HepG2 (cell line): ENCODE measurements around the gene MAPK7. TPM values are rescaled to one million over a fixed set of nuclear protein-coding genes. Genes with fewer than 3 reads are reported as not detected.

Experiments used
- ESRRA ChIP-seq: sonication (generic); formaldehyde crosslinking; IDR thresholded peaks from 2 replicates; pipeline ENCODE4 v1.5.1; 2020; ENCODE audit warnings: mild to moderate bottlenecking, low read depth, missing genetic modification reagents
- FOXO1 ChIP-seq: sonication (generic); formaldehyde crosslinking; IDR thresholded peaks from 2 replicates; pipeline ENCODE4 v1.4.0; 2020; ENCODE audit warnings: missing genetic modification reagents
- HOXA9 ChIP-seq: sonication (generic); formaldehyde crosslinking; IDR thresholded peaks from 2 replicates; pipeline ENCODE4 v1.8.1; 2022; ENCODE audit warnings: missing genetic modification reagents, mild to moderate bottlenecking, moderate library complexity, borderline replicate concordance
- KMT2A ChIP-seq: sonication (generic); formaldehyde crosslinking; IDR thresholded peaks from 2 replicates; pipeline ENCODE4 v1.4.0; 2020; ENCODE audit warnings: missing genetic modification reagents
- NFE2 ChIP-seq: sonication (generic); formaldehyde crosslinking; IDR thresholded peaks from 2 replicates; pipeline ENCODE4 v1.4.0; 2020; ENCODE audit warnings: missing genetic modification reagents
- NFKB2 ChIP-seq: sonication (generic); formaldehyde crosslinking; IDR thresholded peaks from 2 replicates; pipeline ENCODE4 v1.4.0; 2020; ENCODE audit warnings: missing genetic modification reagents, borderline replicate concordance
- NFYB ChIP-seq: sonication (generic); formaldehyde crosslinking; IDR thresholded peaks from 2 replicates; pipeline ENCODE4 v1.4.0; 2020; ENCODE audit warnings: missing genetic modification reagents
- NRL ChIP-seq: sonication (generic); formaldehyde crosslinking; IDR thresholded peaks from 2 replicates; pipeline ENCODE4 v1.5.0; 2020; ENCODE audit warnings: missing genetic modification reagents, mild to moderate bottlenecking, moderate library complexity, borderline replicate concordance
- PHF21A ChIP-seq: sonication (generic); formaldehyde crosslinking; IDR thresholded peaks from 2 replicates; pipeline ENCODE4 v1.5.0; 2020; ENCODE audit warnings: mild to moderate bottlenecking, missing genetic modification reagents
- SETDB1 ChIP-seq: sonication (generic); formaldehyde crosslinking; IDR thresholded peaks from 2 replicates; pipeline ENCODE4 v1.5.1; 2020; ENCODE audit warnings: missing genetic modification reagents, mild to moderate bottlenecking, borderline replicate concordance
- ZBTB7A ChIP-seq: sonication (generic); formaldehyde crosslinking; IDR thresholded peaks from 2 replicates; pipeline ENCODE4 v1.8.0; 2022; ENCODE audit warnings: mild to moderate bottlenecking, missing genetic modification reagents
- ZFX ChIP-seq: sonication (generic); formaldehyde crosslinking; IDR thresholded peaks from 2 replicates; pipeline ENCODE4 v1.4.0; 2020; ENCODE audit warnings: mild to moderate bottlenecking, low read depth, missing genetic modification reagents, moderate library complexity
- ZNF12 ChIP-seq: sonication (generic); formaldehyde crosslinking; IDR thresholded peaks from 2 replicates; pipeline ENCODE4 v1.5.0; 2020; ENCODE audit warnings: missing genetic modification reagents
- ZNF768 ChIP-seq: sonication (generic); formaldehyde crosslinking; IDR thresholded peaks from 2 replicates; pipeline ENCODE4 v1.4.0; 2020; ENCODE audit warnings: missing genetic modification reagents
- ZNF841 ChIP-seq: sonication (generic); formaldehyde crosslinking; IDR thresholded peaks from 2 replicates; pipeline ENCODE4 v1.8.1; 2023; ENCODE audit warnings: missing genetic modification reagents, borderline replicate concordance
- polyA plus RNA-seq, 8 experiments: library from polyadenylated mRNA; depleted of rRNA in 3 of 8; stranded (reverse) in 7 of 8; unstranded in 1 of 8; fragments of >200 nt; fragmentation: Illumina TruSeq in 4 of 8; extraction: Trizol in 4 of 8; gene quantifications; 2 replicates each; pipeline versions ENCODE4 v1.2.1 to v1.2.3, GENCODE V29; 2011 to 2016; ENCODE audit warnings: low read depth in 4 of 8, missing spikeins in 1 of 8, mixed read lengths in 1 of 8; ENCODE audit not compliant: insufficient read depth in 1 of 8
- total RNA-seq, 5 experiments: library from RNA; depleted of rRNA; stranded (reverse); fragments of >200 nt; fragmentation: Illumina TruSeq; extraction: Trizol; gene quantifications; 2 replicates each; pipeline ENCODE4 v1.2.3, GENCODE V29; 2016; ENCODE audit warnings: low read depth in 1 of 5
- TF ChIP-seq, protein P1 (sequence below): sonication (generic); formaldehyde crosslinking; IDR thresholded peaks from 2 replicates; pipeline ENCODE4 v1.5.1; 2020; ENCODE audit warnings: missing genetic modification reagents, mild to moderate bottlenecking, borderline replicate concordance
- TF ChIP-seq, protein P2 (sequence below): sonication (generic); formaldehyde crosslinking; IDR thresholded peaks from 2 replicates; pipeline ENCODE4 v1.5.1; 2020; ENCODE audit warnings: missing genetic modification reagents, mild to moderate bottlenecking, borderline replicate concordance

The MAPK7 gene
- total and polyA plus RNA-seq, 2 of the 13 experiments (the other 11 are each of a cell fraction or from before 2014, with no cell fraction given), result 2.9 to 5.9 TPM

DNA sequence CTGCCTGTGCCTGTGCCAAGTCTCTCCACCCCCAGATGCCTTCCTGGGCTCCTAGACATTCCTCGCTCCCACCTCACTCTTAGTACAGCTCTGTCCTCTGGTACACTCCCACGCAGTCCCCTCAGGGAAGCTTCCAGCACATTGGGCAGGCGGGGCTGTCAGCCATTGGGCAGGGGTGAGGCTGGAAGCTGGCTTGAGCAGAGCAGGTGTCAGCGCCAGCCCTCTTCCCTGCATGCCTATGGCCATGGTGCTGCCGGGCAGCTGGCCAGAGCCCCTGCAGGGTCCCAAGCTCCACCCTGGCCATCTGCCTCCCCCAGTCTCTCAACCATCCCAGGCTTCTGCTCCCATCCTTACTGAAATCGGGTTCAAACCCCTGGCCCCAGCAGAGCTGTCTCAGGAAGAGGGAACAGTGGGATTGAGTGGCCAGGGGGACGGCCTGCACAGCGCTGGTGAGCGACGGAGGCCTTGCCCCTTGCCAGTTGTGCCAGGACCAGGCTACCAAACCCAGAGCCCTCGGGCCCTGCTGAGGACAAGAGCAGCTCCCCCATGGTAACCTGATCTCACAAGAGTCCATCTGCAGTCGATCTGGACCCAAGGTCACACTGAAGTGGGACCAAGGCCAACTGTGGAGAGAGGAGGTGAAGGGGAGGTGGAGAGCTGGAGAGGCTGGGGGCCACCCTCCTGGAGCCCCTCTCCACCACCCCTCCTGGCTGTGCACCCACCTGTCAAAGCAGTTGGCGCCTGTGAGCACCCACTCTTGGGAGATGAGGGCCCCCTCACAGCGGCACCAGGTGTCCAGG, 13.4 kb upstream of the MAPK7 start (continued):
- TF ChIP-seq ZBTB7A (CRISPR knock-in tag) (0 out of 2 replicates have a peak, but pooled peaks have one; percentile 39), SETDB1 (no peak), NFE2 (CRISPR knock-in tag) (no peak), PHF21A (0 out of 2 replicates have a peak, but pooled peaks have one; percentile 47), NFKB2 (CRISPR knock-in tag) (peak; percentile 49; the same call in 1 of the 2 replicates), KMT2A (no peak), NFYB (CRISPR knock-in tag) (no peak), HOXA9 (CRISPR knock-in tag) (no peak), ZFX (peak; percentile 51; the same call in 1 of the 2 replicates), ZNF12 (CRISPR knock-in tag) (no peak), ZNF768 (CRISPR knock-in tag) (no peak), NRL (CRISPR knock-in tag) (peak; percentile 71; the same call in 1 of the 2 replicates), ESRRA (CRISPR knock-in tag) (peak; percentile 57; the same call in 1 of the 2 replicates), ZNF841 (no peak), FOXO1 (CRISPR knock-in tag) (no peak)
- TF ChIP-seq, protein P1, sequence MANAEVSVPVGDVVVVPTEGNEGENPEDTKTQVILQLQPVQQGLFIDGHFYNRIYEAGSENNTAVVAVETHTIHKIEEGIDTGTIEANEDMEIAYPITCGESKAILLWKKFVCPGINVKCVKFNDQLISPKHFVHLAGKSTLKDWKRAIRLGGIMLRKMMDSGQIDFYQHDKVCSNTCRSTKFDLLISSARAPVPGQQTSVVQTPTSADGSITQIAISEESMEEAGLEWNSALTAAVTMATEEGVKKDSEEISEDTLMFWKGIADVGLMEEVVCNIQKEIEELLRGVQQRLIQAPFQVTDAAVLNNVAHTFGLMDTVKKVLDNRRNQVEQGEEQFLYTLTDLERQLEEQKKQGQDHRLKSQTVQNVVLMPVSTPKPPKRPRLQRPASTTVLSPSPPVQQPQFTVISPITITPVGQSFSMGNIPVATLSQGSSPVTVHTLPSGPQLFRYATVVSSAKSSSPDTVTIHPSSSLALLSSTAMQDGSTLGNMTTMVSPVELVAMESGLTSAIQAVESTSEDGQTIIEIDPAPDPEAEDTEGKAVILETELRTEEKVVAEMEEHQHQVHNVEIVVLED, result peak; percentile 25; the same call in 1 of the 2 replicates
- TF ChIP-seq, protein P2, sequence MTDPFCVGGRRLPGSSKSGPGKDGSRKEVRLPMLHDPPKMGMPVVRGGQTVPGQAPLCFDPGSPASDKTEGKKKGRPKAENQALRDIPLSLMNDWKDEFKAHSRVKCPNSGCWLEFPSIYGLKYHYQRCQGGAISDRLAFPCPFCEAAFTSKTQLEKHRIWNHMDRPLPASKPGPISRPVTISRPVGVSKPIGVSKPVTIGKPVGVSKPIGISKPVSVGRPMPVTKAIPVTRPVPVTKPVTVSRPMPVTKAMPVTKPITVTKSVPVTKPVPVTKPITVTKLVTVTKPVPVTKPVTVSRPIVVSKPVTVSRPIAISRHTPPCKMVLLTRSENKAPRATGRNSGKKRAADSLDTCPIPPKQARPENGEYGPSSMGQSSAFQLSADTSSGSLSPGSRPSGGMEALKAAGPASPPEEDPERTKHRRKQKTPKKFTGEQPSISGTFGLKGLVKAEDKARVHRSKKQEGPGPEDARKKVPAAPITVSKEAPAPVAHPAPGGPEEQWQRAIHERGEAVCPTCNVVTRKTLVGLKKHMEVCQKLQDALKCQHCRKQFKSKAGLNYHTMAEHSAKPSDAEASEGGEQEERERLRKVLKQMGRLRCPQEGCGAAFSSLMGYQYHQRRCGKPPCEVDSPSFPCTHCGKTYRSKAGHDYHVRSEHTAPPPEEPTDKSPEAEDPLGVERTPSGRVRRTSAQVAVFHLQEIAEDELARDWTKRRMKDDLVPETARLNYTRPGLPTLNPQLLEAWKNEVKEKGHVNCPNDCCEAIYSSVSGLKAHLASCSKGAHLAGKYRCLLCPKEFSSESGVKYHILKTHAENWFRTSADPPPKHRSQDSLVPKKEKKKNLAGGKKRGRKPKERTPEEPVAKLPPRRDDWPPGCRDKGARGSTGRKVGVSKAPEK (CRISPR knock-in tag), result no peak
